Neural cell (in vitro differentiated cells): ENCODE results near the gene VDAC1. TPM values are rescaled to one million over a fixed set of nuclear protein-coding genes. Genes with fewer than 3 reads are reported as not detected.
"Not testable (repeated sequence)": the region's sequence is repeated elsewhere in the genome, so short reads cannot be mapped to it uniquely, and the experiment has no call there.

ENCODE experiments used
- H2AFZ ChIP-seq: fragments of 200-600, 300-800 bp; sonication (generic), shearing (Covaris generic); 2 replicates; pipeline ENCODE4 v1.6.0; 2014; ENCODE audit warnings: low read depth, mild to moderate bottlenecking, antibody characterized with exemption, low read length, moderate library complexity
- H3F3A ChIP-seq: fragments of 200-600 bp; shearing (Covaris generic); 2 replicates; pipeline ENCODE4 v1.6.1; 2016; ENCODE audit warnings: mild to moderate bottlenecking, moderate library complexity, mixed read lengths, antibody characterized with exemption, low read length; ENCODE audit not compliant: insufficient read depth, poor library complexity, severe bottlenecking
- H3K27ac ChIP-seq: fragments of 200-600, 300-800 bp; sonication (generic), shearing (Covaris generic); 2 replicates; pipeline ENCODE4 v1.5.1; 2014; ENCODE audit warnings: mild to moderate bottlenecking, low read length, moderate library complexity
- H3K27me3 ChIP-seq: fragments of 300-800, 200-600 bp; sonication (generic), shearing (Covaris generic); 2 replicates; pipeline ENCODE4 v1.6.0; 2014; ENCODE audit warnings: mild to moderate bottlenecking, low read depth, low read length, moderate library complexity; ENCODE audit not compliant: insufficient read depth
- H3K36me3 ChIP-seq: fragments of 300-800, 200-600 bp; sonication (generic), shearing (Covaris generic); 2 replicates; pipeline ENCODE4 v1.5.1; 2014; ENCODE audit warnings: mild to moderate bottlenecking, antibody characterized with exemption, low read length, moderate library complexity; ENCODE audit not compliant: insufficient read depth
- H3K4me2 ChIP-seq: fragments of 300-800, 200-600 bp; sonication (generic), shearing (Covaris generic); 2 replicates; pipeline ENCODE4 v1.6.0; 2014; ENCODE audit warnings: mild to moderate bottlenecking, low read length
- H3K4me3 ChIP-seq: fragments of 300-800, 200-600 bp; sonication (generic), shearing (Covaris generic); 2 replicates; pipeline ENCODE4 v1.5.1; 2014; ENCODE audit warnings: mild to moderate bottlenecking, low read length, moderate library complexity
- H3K79me2 ChIP-seq: fragments of 200-600 bp; shearing (Covaris generic); replicated peaks from 2 replicates; pipeline ENCODE4 v1.6.0; 2014; ENCODE audit warnings: mild to moderate bottlenecking, low read length, moderate library complexity; ENCODE audit not compliant: insufficient read depth
- H3K9ac ChIP-seq: fragments of 300-800, 200-600 bp; sonication (generic), shearing (Covaris generic); 2 replicates; pipeline ENCODE4 v1.6.1; 2016; ENCODE audit warnings: mild to moderate bottlenecking, low read length, mixed read lengths
- H3K9me2 ChIP-seq: fragments of 200-600 bp; shearing (Covaris generic); 2 replicates; pipeline ENCODE4 v1.6.1; 2016; ENCODE audit warnings: mild to moderate bottlenecking, low read length, mixed read lengths; ENCODE audit not compliant: insufficient read depth
- H3K9me3 ChIP-seq: fragments of 200-600, 300-800 bp; sonication (generic), shearing (Covaris generic); 2 replicates; pipeline ENCODE4 v1.6.1; 2016; ENCODE audit warnings: mild to moderate bottlenecking, mixed run types, low read length, moderate library complexity, mixed read lengths
- H4K20me1 ChIP-seq: fragments of 200-600 bp; shearing (Covaris generic); 2 replicates; pipeline ENCODE4 v1.6.1; 2016; ENCODE audit warnings: mild to moderate bottlenecking, mixed run types; ENCODE audit not compliant: insufficient read depth
- CTCF ChIP-seq: fragments of 450-650 bp; IDR thresholded peaks from 2 replicates; pipeline ENCODE4 v1.5.1; 2014; ENCODE audit warnings: antibody characterized with exemption, mild to moderate bottlenecking, moderate library complexity; ENCODE audit not compliant: poor library complexity, severe bottlenecking
- EP300 ChIP-seq: fragments of 450-650 bp; conservative IDR thresholded peaks from 2 replicates; pipeline ENCODE4 v1.6.1; 2014; ENCODE audit warnings: antibody characterized with exemption, mild to moderate bottlenecking, moderate library complexity; ENCODE audit not compliant: poor library complexity, severe bottlenecking
- EZH2 ChIP-seq: fragments of 200-600, 300-800 bp; shearing (Covaris generic), sonication (generic); IDR thresholded peaks from 2 replicates; pipeline ENCODE4 v1.6.1; 2014; ENCODE audit warnings: antibody characterized with exemption, low read length, borderline replicate concordance, mild to moderate bottlenecking; ENCODE audit not compliant: insufficient read depth, poor library complexity, severe bottlenecking
- MXI1 ChIP-seq: fragments of 450-650 bp; conservative IDR thresholded peaks from 2 replicates; pipeline ENCODE4 v1.6.1; 2014; ENCODE audit warnings: antibody characterized with exemption, mild to moderate bottlenecking; ENCODE audit not compliant: poor library complexity, severe bottlenecking
- POLR2AphosphoS5 ChIP-seq: IDR thresholded peaks from 2 replicates; pipeline ENCODE4 v1.6.1; 2012
- RAD21 ChIP-seq: fragments of 450-650 bp; conservative IDR thresholded peaks from 2 replicates; pipeline ENCODE4 v1.6.1; 2014; ENCODE audit warnings: antibody characterized with exemption, mild to moderate bottlenecking, moderate library complexity
- REST ChIP-seq: IDR thresholded peaks from 2 replicates; pipeline ENCODE4 v1.6.1; 2012; ENCODE audit warnings: borderline replicate concordance
- SMC3 ChIP-seq: fragments of 450-650 bp; conservative IDR thresholded peaks from 2 replicates; pipeline ENCODE4 v1.6.1; 2014; ENCODE audit warnings: antibody characterized with exemption, mild to moderate bottlenecking, moderate library complexity; ENCODE audit not compliant: poor library complexity
- TAF1 ChIP-seq: IDR thresholded peaks from 2 replicates; pipeline ENCODE4 v1.6.1; 2012; ENCODE audit warnings: low read depth
- polyA plus RNA-seq: library from polyadenylated mRNA; depleted of rRNA; stranded (reverse); fragments of >200 nt; gene quantifications from 2 replicates; pipeline ENCODE4 v1.2.3, GENCODE V29; 2014

The VDAC1 gene
- polyA plus RNA-seq, 1 donor from 2014 or later: 307 TPM

GRCh38 chr5:133977161-133977787, 27.5 kb downstream of the VDAC1 start:
- H2AFZ ChIP-seq: no peak overlapping the region
- TF ChIP-seq SMC3 (no peak), EZH2 (no peak), EP300 (no peak), MXI1 (no peak), POLR2AphosphoS5 (no peak), RAD21 (no peak), CTCF (no peak), TAF1 (no peak), REST (no peak)
- H3K9me2 ChIP-seq: no peaks in the 10 kb centered on the region
- H3K27me3 ChIP-seq: no peaks in the 10 kb centered on the region
- H3K9ac ChIP-seq: no peak overlapping the region
- no peak overlapping the region for H3K4me2 ChIP-seq
- no peak overlapping the region for H3K27ac ChIP-seq
- no peaks in the 10 kb centered on the region for H3K9me3 ChIP-seq
- no peaks in the 10 kb centered on the region for H3F3A ChIP-seq
- peaks cover 5% of the 10 kb centered on the region for H3K36me3 ChIP-seq
- H3K79me2 ChIP-seq: no peaks in the 10 kb centered on the region
- H3K4me3 ChIP-seq: no peak overlapping the region
- H4K20me1 ChIP-seq: no peaks in the 10 kb centered on the region

GRCh38 chr5:133975546-133975945, 29.2 kb downstream of the VDAC1 start:
- not testable (repeated sequence) for H3K27me3 ChIP-seq, H3K27ac ChIP-seq, H3K9me3 ChIP-seq, H3K36me3 ChIP-seq, H3K79me2 ChIP-seq, H3K4me3 ChIP-seq, H4K20me1 ChIP-seq, H3K9me2 ChIP-seq, H3K4me2 ChIP-seq, H2AFZ ChIP-seq, H3F3A ChIP-seq, H3K9ac ChIP-seq

- Histone ChIP-seq H3K79me2 (no peaks in the 10 kb centered on the region), H3K36me3 (peaks cover 5% of the 10 kb centered on the region), H4K20me1 (no peaks in the 10 kb centered on the region), H3K9me3 (no peaks in the 10 kb centered on the region), H3K9ac (no peak overlapping the region), H3K9me2 (no peaks in the 10 kb centered on the region), H2AFZ (no peak overlapping the region), H3K4me2 (no peak overlapping the region), H3K4me3 (no peak overlapping the region), H3F3A (no peaks in the 10 kb centered on the region), H3K27ac (no peak overlapping the region), H3K27me3 (no peaks in the 10 kb centered on the region)
- TF ChIP-seq POLR2AphosphoS5: no peak
- TF ChIP-seq RAD21: no peak
- TF ChIP-seq MXI1: no peak
Observed at GRCh38 chr5:133974142-133974541, 30.6 kb downstream of the VDAC1 start.
